GM21529 (cell line): ENCODE data around the gene GRAP2.

ENCODE experiments used
- ATAC-seq: cut with Tn5 transposase; IDR thresholded peaks from one replicate; pipeline ENCODE4 v1.9.1; 2021; ENCODE audit not compliant: unreplicated experiment

The GRAP2 gene

GRCh38 chr22:40009292-40009774 lies 108.4 kb downstream of the GRAP2 start:
- no peak for ATAC-seq

GRCh38 chr22:40009951-40010671 lies 109.2 kb downstream of the GRAP2 start:
- ATAC-seq, result no peak

GRCh38 chr22:40010746-40011145 lies 109.9 kb downstream of the GRAP2 start:
- ATAC-seq, result no peak

GRCh38 chr22:40014667-40015248 lies 113.9 kb downstream of the GRAP2 start:
- ATAC-seq, result no peak

- no peak for ATAC-seq
Observed at GRCh38 chr22:40015358-40015976, 114.6 kb downstream of the GRAP2 start.

GRCh38 chr22:40018051-40018450 lies 117.2 kb downstream of the GRAP2 start:
- no peak for ATAC-seq

- no peak for ATAC-seq
Observed at GRCh38 chr22:40019100-40019499, 118.2 kb downstream of the GRAP2 start.

GRCh38 chr22:40020956-40021355 lies 120.1 kb downstream of the GRAP2 start:
- ATAC-seq, result no peak

- ATAC-seq, result no peak
Observed at GRCh38 chr22:40021401-40022000, 120.6 kb downstream of the GRAP2 start.

- ATAC-seq, result no peak
Observed at GRCh38 chr22:40022536-40023240, 121.8 kb downstream of the GRAP2 start.
